Esophagus squamous epithelium (tissue), 4 donors: ENCODE results near the gene UROS.

ENCODE experiments used
- CTCF ChIP-seq, 6 experiments: fragments of 450-650 bp in 4 of 6; fragments of 200-600 bp in 2 of 6; sonication (generic) in 2 of 6; IDR thresholded peaks; one replicate each; pipeline ENCODE4 v1.5.1; 2016 to 2019; ENCODE audit warnings: antibody characterized with exemption in 6 of 6, mild to moderate bottlenecking in 4 of 6, moderate library complexity in 4 of 6
- POLR2A ChIP-seq, 4 donors: fragments of 450-650 bp; IDR thresholded peaks; one replicate each; pipeline ENCODE4 v1.6.1; 2017; ENCODE audit warnings: antibody characterized with exemption in 4 of 4, mild to moderate bottlenecking in 4 of 4, moderate library complexity in 3 of 4

- TF ChIP-seq POLR2A (IDR thresholded peaks at IDR 0.05): no peak
- TF ChIP-seq CTCF (IDR thresholded peaks at IDR 0.05): no peak
Measured at GRCh38 chr10:125848371-125848770, 25.3 kb upstream of the UROS start.
